H1 (cell line): Measurements from ENCODE around the gene SPATA6L. TPM values are rescaled to one million over a fixed set of nuclear protein-coding genes. Genes with fewer than 3 reads are reported as not detected.
A peak's percentile ranks its signal among the peaks of the same experiment; 100 is the strongest.

Experiments
- CTCF ChIA-PET: fragments of 300-600 bp; sonication (Branson Sonifier 250); formaldehyde crosslinking; loops from one replicate; lab custom pipeline; 2021; ENCODE audit not compliant: partially characterized antibody; lab: Charles Lee
- POLR2A ChIA-PET: fragments of 300-600 bp; sonication (Branson Sonifier 250); formaldehyde crosslinking; loops from one replicate; lab custom pipeline; 2021; ENCODE audit warnings: inconsistent platforms; ENCODE audit not compliant: partially characterized antibody; lab: Charles Lee
- DNase-seq, 2 experiments: peaks; one replicate each; pipeline versions ENCODE4 v3.0.0 to v3.0.0-alpha.2; 2010 to 2022; ENCODE audit warnings: low spot score in 2 of 2, low read depth in 1 of 2, mixed read lengths in 1 of 2
- FAIRE-seq: peaks from 2 replicates; lab custom pipeline; 2011; peaks lifted over from hg19 to GRCh38; lab: Jason Lieb, UNC
- H2AFZ ChIP-seq: 2 replicates; pipeline ENCODE4 v1.8.1; 2012; ENCODE audit warnings: low read length, inconsistent platforms
- H2AK5ac ChIP-seq: 2 replicates; pipeline ENCODE4 v1.6.1; 2013; ENCODE audit warnings: low read depth, low read length
- H2BK120ac ChIP-seq: replicated peaks from 2 replicates; pipeline ENCODE3; 2013; ENCODE audit warnings: low read depth, low read length, inconsistent platforms
- H2BK12ac ChIP-seq: 2 replicates; pipeline ENCODE4 v1.6.1; 2013; ENCODE audit warnings: low read depth, low read length
- H2BK15ac ChIP-seq: 2 replicates; pipeline ENCODE4 v1.6.1; 2013; ENCODE audit warnings: low read length
- H2BK20ac ChIP-seq: 2 replicates; pipeline ENCODE4 v1.6.1; 2013; ENCODE audit warnings: low read length
- H2BK5ac ChIP-seq: 2 replicates; pipeline ENCODE4 v1.6.1; 2013; ENCODE audit warnings: low read depth, low read length
- H3K14ac ChIP-seq: 2 replicates; pipeline ENCODE4 v1.6.1; 2013; ENCODE audit warnings: inconsistent platforms; ENCODE audit not compliant: insufficient read length
- H3K18ac ChIP-seq: 2 replicates; pipeline ENCODE4 v1.6.1; 2013; ENCODE audit warnings: low read length; ENCODE audit errors: extremely low read depth
- H3K23ac ChIP-seq: 2 replicates; pipeline ENCODE4 v1.6.1; 2013; ENCODE audit warnings: inconsistent platforms; ENCODE audit not compliant: insufficient read length
- H3K23me2 ChIP-seq: 2 replicates; pipeline ENCODE4 v1.6.1; 2013; ENCODE audit warnings: low read depth, low read length
- H3K27ac ChIP-seq: 2 replicates; pipeline ENCODE4 v1.6.1; 2011; ENCODE audit warnings: low read depth, low read length, inconsistent platforms
- H3K27me3 ChIP-seq, 4 experiments: replicated peaks in 1 of 4; 1 replicate in 1 of 4; 2 replicates in 3 of 4; pipeline versions ENCODE4 v1.6.1 to v1.8.1; 2011 to 2013; ENCODE audit warnings: low read length in 3 of 4, mild to moderate bottlenecking in 3 of 4, inconsistent platforms in 2 of 4, mixed read lengths in 2 of 4, moderate library complexity in 1 of 4; ENCODE audit not compliant: control insufficient read depth in 3 of 4, insufficient read depth in 3 of 4; ENCODE audit errors: extremely low read depth in 1 of 4
- H3K36me3 ChIP-seq, 4 experiments: 2 replicates each; pipeline versions ENCODE4 v1.6.1 to v1.8.1; 2011 to 2013; ENCODE audit warnings: mild to moderate bottlenecking in 4 of 4, low read length in 3 of 4, moderate library complexity in 2 of 4, control low read depth in 1 of 4, inconsistent platforms in 1 of 4; ENCODE audit not compliant: insufficient read depth in 4 of 4, control insufficient read depth in 2 of 4
- H3K4ac ChIP-seq: replicated peaks from 2 replicates; pipeline ENCODE3; 2013; ENCODE audit warnings: low read length, low read depth, mixed read lengths, inconsistent platforms; ENCODE audit not compliant: insufficient read length
- H3K4me1 ChIP-seq, 4 experiments: replicated peaks in 1 of 4; 1 replicate in 1 of 4; 2 replicates in 3 of 4; pipeline versions ENCODE4 v1.6.1 to v1.8.1; 2011 to 2013; ENCODE audit warnings: low read length in 3 of 4, inconsistent platforms in 2 of 4, mixed read lengths in 1 of 4; ENCODE audit not compliant: insufficient read depth in 4 of 4, control insufficient read depth in 3 of 4
- H3K4me2 ChIP-seq, 2 experiments: 2 replicates each; pipeline versions ENCODE4 v1.6.1 to v1.8.1; 2011 to 2013; ENCODE audit warnings: low read depth in 2 of 2, low read length in 2 of 2, control low read depth in 1 of 2, inconsistent platforms in 1 of 2, mild to moderate bottlenecking in 1 of 2; ENCODE audit not compliant: insufficient read depth in 1 of 2
- H3K4me3 ChIP-seq, 4 experiments: fragments of 200-600, 300-600 bp in 1 of 4; sonication (generic), shearing (Covaris generic), sonication (Bioruptor Twin) in 1 of 4; 2 replicates each; pipeline versions ENCODE4 v1.5.1 to v1.8.1; 2011 to 2016; ENCODE audit warnings: low read length in 4 of 4, low read depth in 3 of 4, control low read depth in 2 of 4, inconsistent platforms in 2 of 4, mild to moderate bottlenecking in 2 of 4, mixed read lengths in 1 of 4, moderate library complexity in 1 of 4; ENCODE audit not compliant: insufficient read depth in 2 of 4; ENCODE audit errors: extremely low read depth in 1 of 4
- H3K56ac ChIP-seq: replicated peaks from 2 replicates; pipeline ENCODE3; 2013; ENCODE audit warnings: low read depth, mild to moderate bottlenecking, mixed read lengths, low read length, inconsistent platforms; ENCODE audit not compliant: insufficient read length
- H3K79me1 ChIP-seq: 2 replicates; pipeline ENCODE4 v1.6.1; 2013; ENCODE audit warnings: low read depth, low read length, control low read depth
- H3K79me2 ChIP-seq, 2 experiments: 2 replicates each; pipeline versions ENCODE4 v1.6.1 to v1.8.1; 2012 to 2013; ENCODE audit warnings: low read length in 2 of 2, mild to moderate bottlenecking in 2 of 2, inconsistent platforms in 1 of 2; ENCODE audit not compliant: insufficient read depth in 2 of 2, control insufficient read depth in 1 of 2
- H3K9ac ChIP-seq, 4 experiments: replicated peaks in 1 of 4; 1 replicate in 1 of 4; 2 replicates in 3 of 4; pipeline versions ENCODE4 v1.6.1 to v1.8.1; 2011 to 2013; ENCODE audit warnings: low read depth in 3 of 4, low read length in 3 of 4, control low read depth in 2 of 4, mild to moderate bottlenecking in 2 of 4, moderate library complexity in 2 of 4, inconsistent platforms in 1 of 4; ENCODE audit errors: extremely low read depth in 1 of 4
- H3K9me3 ChIP-seq, 2 experiments: 2 replicates each; pipeline versions ENCODE4 v1.6.1 to v1.8.1; 2012 to 2013; ENCODE audit warnings: mild to moderate bottlenecking in 2 of 2, moderate library complexity in 2 of 2, control low read depth in 1 of 2, inconsistent platforms in 1 of 2, low read depth in 1 of 2, low read length in 1 of 2, mixed read lengths in 1 of 2; ENCODE audit not compliant: insufficient read depth in 2 of 2
- H4K20me1 ChIP-seq, 2 experiments: replicated peaks in 1 of 2; 2 replicates each; pipeline versions ENCODE3 to v1.8.1; 2011 to 2013; ENCODE audit warnings: inconsistent platforms in 2 of 2, low read length in 2 of 2, mild to moderate bottlenecking in 1 of 2; ENCODE audit not compliant: insufficient read depth in 2 of 2, control insufficient read depth in 1 of 2
- H4K5ac ChIP-seq: 2 replicates; pipeline ENCODE4 v1.6.1; 2013; ENCODE audit warnings: low read length, low read depth, mixed read lengths, inconsistent platforms; ENCODE audit not compliant: insufficient read length
- H4K8ac ChIP-seq: 2 replicates; pipeline ENCODE4 v1.8.0; 2013; ENCODE audit warnings: mild to moderate bottlenecking, moderate library complexity, low read length, inconsistent platforms; ENCODE audit not compliant: insufficient read depth; ENCODE audit errors: extremely low read depth
- H4K91ac ChIP-seq: replicated peaks from 2 replicates; pipeline ENCODE3; 2013; ENCODE audit warnings: low read length, mixed read lengths, inconsistent platforms; ENCODE audit not compliant: insufficient read length
- BCL11A ChIP-seq, 2 experiments: IDR thresholded peaks; one replicate each; pipeline ENCODE4 v1.6.1; 2011; ENCODE audit warnings: low read depth in 2 of 2, low read length in 2 of 2, mild to moderate bottlenecking in 2 of 2
- CBX5 ChIP-seq: fragments of 300-800, 300-1000 bp; sonication (generic); IDR thresholded peaks from 2 replicates; pipeline ENCODE4 v1.7.1; 2016; ENCODE audit warnings: antibody characterized with exemption, low read length, low read depth
- FOSL1 ChIP-seq: IDR thresholded peaks from 2 replicates; pipeline ENCODE4 v1.6.1; 2011; ENCODE audit warnings: mild to moderate bottlenecking, low read depth, low read length, moderate library complexity; ENCODE audit not compliant: insufficient read depth
- HDAC6 ChIP-seq: IDR thresholded peaks from one replicate; pipeline ENCODE4 v1.7.1; 2012; ENCODE audit warnings: low read depth, mild to moderate bottlenecking, inconsistent platforms, low read length, moderate library complexity
- JUND ChIP-seq: IDR thresholded peaks from 2 replicates; pipeline ENCODE4 v1.6.1; 2011; ENCODE audit warnings: mild to moderate bottlenecking, improper control_type of control experiment, low read length
- KDM1A ChIP-seq: fragments of 200-600, 300-600 bp; sonication (generic); IDR thresholded peaks from 2 replicates; pipeline ENCODE4 v1.7.1; 2016; ENCODE audit warnings: mild to moderate bottlenecking, low read length, borderline replicate concordance
- POLR2AphosphoS5 ChIP-seq: IDR thresholded peaks from 2 replicates; pipeline ENCODE4 v1.6.1; 2011; ENCODE audit warnings: low read depth, low read length
- RBBP5 ChIP-seq: IDR thresholded peaks from 2 replicates; pipeline ENCODE4 v1.7.1; 2012; ENCODE audit warnings: low read depth, mild to moderate bottlenecking, inconsistent platforms, low read length, moderate library complexity, borderline replicate concordance
- SIN3A ChIP-seq, 2 experiments: IDR thresholded peaks in 1 of 2; conservative IDR thresholded peaks in 1 of 2; 2 replicates each; pipeline ENCODE4 v1.6.1; 2011 to 2012; ENCODE audit warnings: low read length in 2 of 2, improper control_type of control experiment in 1 of 2, low read depth in 1 of 2, mild to moderate bottlenecking in 1 of 2
- SP1 ChIP-seq: IDR thresholded peaks from 2 replicates; pipeline ENCODE4 v1.6.1; 2011; ENCODE audit warnings: low read depth, low read length
- SP2 ChIP-seq: IDR thresholded peaks from 2 replicates; pipeline ENCODE4 v1.6.1; 2012; ENCODE audit warnings: mild to moderate bottlenecking, low read length, inconsistent platforms
- WGBS, 2 experiments: shearing (Covaris generic) in 1 of 2; methylation state at CpG; one replicate each; pipeline versions ENCODE4 v1.1.6 to v1.1.7; 2013 to 2015; ENCODE audit warnings: low lambda C conversion rate in 2 of 2, mixed read lengths in 2 of 2, inconsistent platforms in 1 of 2, low coverage in 1 of 2, missing lambda C conversion rate in 1 of 2; ENCODE audit not compliant: insufficient replicate concordance in 2 of 2, insufficient coverage in 1 of 2, insufficient read length in 1 of 2; ENCODE audit errors: extremely low coverage in 1 of 2, missing lambda C conversion rate in 1 of 2; 5-methylcytosine and 5-hydroxymethylcytosine counted together
- polyA plus RNA-seq, 7 experiments: library from polyadenylated mRNA; depleted of rRNA in 3 of 7; stranded (reverse) in 5 of 7; unstranded in 2 of 7; fragments of >200 nt in 5 of 7; fragments of 200-250 nt in 2 of 7; gene quantifications; 1 replicate in 5 of 7; 2 replicates in 1 of 7; 4 replicates in 1 of 7; pipeline versions ENCODE4 v1.2.1 to v1.2.3, GENCODE V29; 2011 to 2013; ENCODE audit warnings: missing spikeins in 2 of 7, mixed read lengths in 2 of 7
- total RNA-seq: library from RNA; stranded (reverse); fragmentation: NEBNext Ultra II Directional; extraction: Animal tissue kit (Norgen Biotek cat#: 25700); gene quantifications from 2 replicates; pipeline ENCODE4 v1.2.1, GENCODE V29; 2021

SPATA6L gene
- total and polyA plus RNA-seq, 2 of the 8 experiments (the other 6 are each of a cell fraction or from before 2014, with no cell fraction given) = 0.57 to 1.1 TPM

DNA sequence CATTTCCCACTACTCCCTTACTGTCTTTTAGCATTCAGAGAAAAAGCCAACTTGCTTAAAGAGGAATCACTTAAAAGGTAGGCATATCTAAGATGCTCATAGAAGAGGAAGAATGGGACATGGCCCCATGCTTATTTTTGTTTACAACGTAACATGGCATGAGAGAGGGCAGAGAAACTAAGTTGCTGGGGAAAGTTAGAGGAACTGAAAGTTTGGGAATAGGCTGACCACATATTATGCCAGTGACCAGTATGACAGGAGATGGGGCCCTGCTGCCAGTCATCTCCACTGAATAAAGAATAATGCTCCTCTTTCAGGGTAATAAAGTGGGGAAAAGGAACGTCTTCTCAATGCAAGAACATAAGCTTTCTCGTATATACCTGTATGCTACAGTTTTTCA, 2.3 kb downstream of the SPATA6L start:
- H2AK5ac ChIP-seq = no peak overlapping the region
- H3K36me3 ChIP-seq = no peaks in the 10 kb centered on the region
- no peaks in the 10 kb centered on the region for H4K20me1 ChIP-seq
- no peak overlapping the region for H4K91ac ChIP-seq
- ChIA-PET CTCF (interaction anchor here (0.7 to 3.2 kb wide), 5 partner anchors 12 to 70 kb away, joined by 3 to 13 read pairs (median 7); partner anchors contain the start of gene CDC37L1), POLR2A (interaction anchor here (2.8 to 3.3 kb wide), 2 partner anchors 13 to 15 kb away, joined by 8 to 12 read pairs; partner anchors contain the start of gene CDC37L1)
- no peak overlapping the region for H4K8ac ChIP-seq
- H3K9me3 ChIP-seq = no peaks in the 10 kb centered on the region
- 89% methylated on average over 3 of the region's 3 CpGs; no CpG with 5 or more reads in 1 of the 2 experiments for WGBS, 2 experiments
- no peak overlapping the region for H2BK20ac ChIP-seq
- no peak overlapping the region for H3K27ac ChIP-seq
- TF ChIP-seq RBBP5 = no peak
- no peak for TF ChIP-seq FOSL1
- no peak for TF ChIP-seq BCL11A (IDR thresholded peaks at IDR 0.05; ENCODE audit: low read depth in 2 of 2, low read length in 2 of 2)
- no peak for TF ChIP-seq JUND
- TF ChIP-seq CBX5 = no peak
- no peak for TF ChIP-seq SP2
- TF ChIP-seq SP1 = no peak
- TF ChIP-seq SIN3A (conservative IDR thresholded peaks at IDR 0.05 in 1 of 2, IDR thresholded peaks at IDR 0.05 in 1 of 2; ENCODE audit: low read depth in 1 of 2, low read length in 2 of 2) = no peak
- no peak for TF ChIP-seq HDAC6
- no peak for TF ChIP-seq KDM1A
- no peak for TF ChIP-seq POLR2AphosphoS5
- no peak overlapping the region for H2BK5ac ChIP-seq
- no peaks in the 10 kb centered on the region for H3K27me3 ChIP-seq
- no peak overlapping the region for H3K14ac ChIP-seq
- H3K4ac ChIP-seq = no peak overlapping the region
- H2BK120ac ChIP-seq = no peak overlapping the region
- H3K9ac ChIP-seq = no peak overlapping the region
- FAIRE-seq (no peak), DNase-seq (no peak)
- H3K23me2 ChIP-seq = peaks cover 16% of the 10 kb centered on the region
- peak overlapping the region in 1 of 4 experiments; percentile 84; a peak in 2 of 8 replicates for H3K4me3 ChIP-seq
- peaks cover 4 to 23% (median 9%) of the 10 kb centered on the region in 4 experiments for H3K4me1 ChIP-seq
- H4K5ac ChIP-seq = no peak overlapping the region
- no peak overlapping the region for H3K18ac ChIP-seq
- peaks cover 3 to 9% of the 10 kb centered on the region in 2 experiments; a peak in 2 of 4 replicates for H3K79me2 ChIP-seq
- no peak overlapping the region for H2BK15ac ChIP-seq
- H2AFZ ChIP-seq = no peak overlapping the region
- H2BK12ac ChIP-seq = no peak overlapping the region
- no peak overlapping the region for H3K23ac ChIP-seq
- H3K4me2 ChIP-seq = peak overlapping the region; percentile 50 to 94; a peak in 3 of 4 replicates
- no peak overlapping the region for H3K56ac ChIP-seq
- peaks cover 6% of the 10 kb centered on the region; the same call in 1 of the 2 replicates for H3K79me1 ChIP-seq
